HG03520 (cell line): ENCODE data around the gene CPT2.

Experiments used
- ATAC-seq: cut with Tn5 transposase; IDR thresholded peaks from one replicate; pipeline ENCODE4 v1.9.1; 2021; ENCODE audit warnings: mild to moderate bottlenecking, moderate library complexity; ENCODE audit not compliant: unreplicated experiment

The CPT2 gene

DNA sequence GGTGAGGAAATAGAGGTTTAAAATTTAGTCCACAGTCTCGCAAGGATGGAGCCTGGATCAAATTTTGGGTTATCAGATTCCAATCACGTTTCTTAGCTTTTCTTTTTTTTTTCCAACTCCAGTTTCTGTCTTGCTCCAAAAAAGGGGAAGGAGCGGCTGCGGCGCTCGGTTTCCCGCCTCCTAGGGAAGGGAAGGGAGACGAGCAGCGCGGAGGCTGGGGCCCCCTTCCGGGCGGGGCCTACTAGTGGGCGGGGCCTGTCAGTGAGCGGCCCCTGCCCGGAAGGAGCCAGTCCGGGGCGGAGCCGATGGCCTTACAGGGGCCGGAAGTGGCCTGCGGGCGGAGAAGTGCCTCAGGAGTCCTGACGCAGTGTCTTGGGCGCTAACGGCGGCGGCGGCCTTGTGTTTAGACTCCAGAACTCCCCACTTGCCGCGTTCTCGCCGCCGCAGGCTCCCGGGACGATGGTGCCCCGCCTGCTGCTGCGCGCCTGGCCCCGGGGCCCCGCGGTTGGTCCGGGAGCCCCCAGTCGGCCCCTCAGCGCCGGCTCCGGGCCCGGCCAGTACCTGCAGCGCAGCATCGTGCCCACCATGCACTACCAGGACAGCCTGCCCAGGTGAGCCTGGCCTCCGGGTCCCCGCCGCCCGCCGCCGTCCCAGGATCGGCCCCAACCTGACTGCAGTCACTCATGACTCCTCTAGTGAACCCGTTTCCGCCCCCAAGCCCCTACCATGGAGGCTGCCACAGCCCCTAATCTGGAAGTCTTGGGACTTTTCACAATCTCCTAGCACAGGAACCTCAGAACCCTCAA lies at the start of gene CPT2:
TSS of gene CPT2 (plus strand) at position 340 of the 806 bp plus-strand sequence. CDS start at position 460, 120 bp downstream.
- peak; percentile 98 for ATAC-seq

DNA sequence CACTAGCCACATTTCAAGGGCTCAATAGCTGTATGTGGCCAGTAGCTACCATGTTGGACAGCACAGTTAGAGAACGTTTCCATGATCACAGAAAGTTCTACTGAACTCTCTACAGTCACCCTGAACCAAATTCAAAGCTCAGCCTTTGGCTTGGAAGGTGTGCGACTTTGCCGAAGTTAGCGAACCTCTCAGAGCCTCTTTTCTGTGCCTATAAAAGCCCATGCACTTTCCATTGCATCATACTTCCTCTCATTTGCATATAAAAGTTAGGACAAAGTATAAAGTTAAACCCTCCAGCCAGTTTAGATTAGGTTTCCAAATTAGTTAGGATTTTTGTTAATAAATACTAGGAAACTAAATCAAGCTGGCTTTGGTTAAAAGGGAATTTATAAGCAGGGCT lies 49.5 kb upstream of the CPT2 start:
- ATAC-seq = no peak

DNA sequence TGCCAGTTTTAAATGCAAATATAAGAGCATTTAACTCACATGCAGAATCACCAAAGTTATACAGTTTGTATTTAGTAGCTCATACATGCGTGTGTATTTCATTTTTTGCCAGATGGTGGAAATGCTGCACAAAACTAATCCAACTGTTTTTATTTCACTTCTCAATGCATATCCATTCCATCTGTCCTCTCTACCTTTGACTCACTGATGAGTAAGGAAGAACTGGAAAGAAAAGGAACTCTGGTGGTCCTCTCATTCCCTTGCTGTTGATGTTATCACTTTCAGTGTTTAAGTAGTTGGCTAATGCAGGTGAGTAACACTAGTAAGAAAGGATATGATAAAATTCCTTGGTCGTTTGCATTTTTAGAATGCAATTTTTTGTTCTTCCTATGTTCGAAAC lies 48.5 kb upstream of the CPT2 start:
- no peak for ATAC-seq

DNA sequence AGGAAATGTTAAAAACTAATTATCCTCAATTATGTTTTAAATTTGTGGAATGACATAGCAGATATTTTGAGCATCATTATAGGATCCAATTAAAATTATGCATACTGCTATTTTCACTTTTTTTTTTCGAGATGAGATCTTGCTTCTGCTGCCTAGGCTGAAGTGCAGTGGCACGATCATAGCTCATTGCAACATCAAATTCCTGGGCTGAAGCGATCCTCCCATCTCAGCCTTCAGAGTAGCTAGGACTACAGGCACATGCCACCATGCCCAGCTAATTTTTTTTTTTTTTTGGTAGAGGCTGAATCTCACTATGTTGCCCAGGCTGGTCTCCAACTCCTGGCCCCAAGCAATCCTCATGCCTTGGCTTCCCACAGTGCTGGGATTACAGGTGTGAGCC lies 42.9 kb upstream of the CPT2 start:
- ATAC-seq = no peak

DNA sequence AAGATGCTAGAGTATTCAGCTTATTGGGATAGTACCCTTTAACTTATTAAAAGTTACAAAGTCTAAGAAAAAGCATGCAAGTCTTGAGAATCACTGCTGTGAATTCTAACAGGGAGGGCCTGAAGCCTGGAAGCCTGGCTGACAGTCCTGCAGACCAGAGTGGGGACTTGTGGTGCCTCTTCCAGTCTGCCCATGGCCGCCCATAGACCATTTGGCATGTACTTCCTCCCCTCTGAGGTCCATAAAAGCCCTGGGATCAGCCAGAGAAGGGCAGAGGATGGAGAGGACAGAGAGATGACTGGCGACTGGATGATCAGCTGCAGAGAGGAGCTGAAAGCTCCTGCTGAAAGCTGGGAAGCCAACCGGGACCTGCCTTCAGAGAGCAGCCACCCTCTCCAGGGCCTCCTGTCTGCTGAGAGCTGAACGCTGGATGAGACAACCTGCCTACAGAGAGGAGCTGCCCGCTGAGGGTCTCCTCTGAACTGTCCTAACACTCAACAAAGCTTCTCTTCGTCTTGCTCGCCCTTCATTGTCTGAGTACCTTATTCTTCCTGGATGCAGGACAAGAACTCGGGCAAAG lies 41.7 kb upstream of the CPT2 start:
- no peak for ATAC-seq

DNA sequence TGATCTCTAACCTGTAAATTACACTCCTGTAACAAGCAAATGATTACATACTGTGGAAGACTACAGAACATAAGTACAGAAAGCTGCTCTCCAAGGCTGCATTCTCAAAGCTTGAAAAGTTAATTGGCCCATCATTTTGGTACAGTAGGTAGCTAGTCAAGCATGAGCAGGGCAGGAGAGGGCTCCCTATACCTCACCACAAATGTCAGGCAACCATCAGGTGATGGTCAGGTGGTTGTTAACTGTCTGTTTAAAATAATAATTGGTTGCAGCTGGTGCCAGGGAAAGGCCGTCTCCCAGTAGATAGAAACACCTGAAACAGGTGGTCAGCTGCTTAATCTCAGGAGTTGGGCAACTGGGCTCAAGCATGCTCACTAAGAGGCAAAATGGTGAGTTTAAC lies 41.1 kb upstream of the CPT2 start:
- ATAC-seq = no peak

DNA sequence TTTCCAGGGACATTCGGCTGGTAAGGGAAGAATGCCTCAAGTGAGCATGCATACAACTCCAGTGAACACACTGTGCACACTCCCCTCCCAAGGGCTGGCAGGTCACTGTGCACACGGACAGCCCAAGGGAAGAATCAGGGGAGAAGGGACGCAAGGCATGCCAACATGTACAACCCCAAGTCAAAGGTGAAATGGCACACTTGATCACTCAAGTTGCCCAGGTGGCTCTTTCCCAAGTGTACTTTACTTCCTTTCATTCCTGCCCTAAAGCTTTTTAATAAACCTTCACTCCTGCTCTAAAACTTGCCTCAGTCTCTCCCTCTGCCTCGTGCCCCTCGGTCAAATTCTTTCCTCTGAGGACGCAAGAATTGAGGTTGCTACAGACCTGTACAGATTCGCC lies 40.7 kb upstream of the CPT2 start:
- no peak for ATAC-seq

DNA sequence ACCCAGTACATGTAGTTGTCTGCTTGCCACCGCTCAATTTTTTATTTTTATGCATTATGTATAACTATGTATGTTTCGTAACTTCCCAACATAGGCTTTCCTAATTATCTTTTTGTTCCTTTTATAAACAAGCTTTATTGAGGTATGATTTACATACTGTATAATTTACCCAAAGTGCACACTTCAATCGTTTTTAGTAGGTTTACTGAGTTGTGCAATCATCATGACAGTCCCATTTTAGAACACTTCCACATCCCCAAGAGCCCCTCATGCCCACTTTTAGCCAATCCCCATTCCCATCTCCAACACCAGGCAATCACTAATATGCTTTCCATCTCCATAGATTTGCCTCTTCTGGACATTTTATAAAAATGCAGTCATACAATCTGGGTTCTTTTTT lies 39.8 kb upstream of the CPT2 start:
- ATAC-seq = no peak

DNA sequence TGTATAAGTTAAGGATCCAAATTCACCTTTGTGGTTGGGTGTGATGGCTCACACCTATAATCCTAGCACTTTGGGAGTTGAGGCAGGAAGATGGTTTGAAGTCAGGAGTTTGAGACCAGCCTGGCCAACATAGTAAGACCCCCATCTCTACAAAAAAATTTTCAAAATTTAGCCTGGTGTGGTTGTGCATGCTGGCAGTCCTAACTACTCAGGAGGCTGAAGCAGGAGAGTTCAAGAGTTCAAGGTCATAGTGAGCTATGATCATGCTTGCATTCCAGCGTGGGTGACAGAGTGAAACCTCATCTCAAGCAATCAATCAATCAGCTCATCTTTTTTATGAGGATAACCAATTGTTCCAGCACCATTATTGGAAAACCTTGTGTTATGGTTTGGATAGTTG lies 37.7 kb upstream of the CPT2 start:
- ATAC-seq = no peak

DNA sequence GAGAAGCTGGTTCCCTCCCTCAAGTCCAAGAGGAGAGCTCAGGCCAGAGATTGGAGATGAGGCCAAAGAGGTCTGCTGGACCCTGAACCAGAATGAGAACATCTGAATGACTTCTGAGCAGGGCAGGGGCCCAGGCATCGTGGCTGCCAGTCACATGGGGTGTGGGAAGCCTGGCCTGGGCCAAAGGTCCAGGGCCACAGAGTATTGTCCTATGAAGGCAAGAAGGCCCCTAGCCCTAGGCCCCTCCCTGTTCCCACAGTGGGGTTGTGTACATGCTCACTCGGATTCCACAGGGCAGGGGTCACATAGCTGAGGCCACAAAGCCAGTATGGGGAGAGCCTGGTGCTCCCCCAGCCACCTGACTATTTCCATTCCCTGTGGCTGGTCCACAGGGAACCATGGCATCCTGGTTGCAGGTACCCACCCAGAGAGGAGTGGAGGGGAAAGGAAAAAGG lies 35.7 kb upstream of the CPT2 start:
- ATAC-seq = no peak

DNA sequence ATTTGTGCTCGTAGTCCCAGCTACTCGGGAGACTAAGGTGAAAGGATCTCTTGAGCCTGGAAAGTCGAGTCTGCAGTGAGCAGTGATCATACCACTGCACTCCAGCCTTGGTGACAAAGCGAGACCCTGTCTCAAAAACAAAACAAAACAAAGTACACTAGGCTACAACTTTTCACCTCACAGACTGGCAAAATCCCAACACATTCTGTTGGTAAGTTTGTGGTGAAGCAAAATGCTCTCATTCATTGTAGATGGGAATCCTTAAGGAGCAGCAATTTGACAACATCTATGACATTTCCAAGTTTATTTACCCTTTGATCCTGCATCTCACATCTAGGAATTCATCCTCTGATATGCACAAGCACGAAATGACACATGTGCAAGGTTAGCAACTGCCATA lies 34.0 kb upstream of the CPT2 start:
- no peak for ATAC-seq

DNA sequence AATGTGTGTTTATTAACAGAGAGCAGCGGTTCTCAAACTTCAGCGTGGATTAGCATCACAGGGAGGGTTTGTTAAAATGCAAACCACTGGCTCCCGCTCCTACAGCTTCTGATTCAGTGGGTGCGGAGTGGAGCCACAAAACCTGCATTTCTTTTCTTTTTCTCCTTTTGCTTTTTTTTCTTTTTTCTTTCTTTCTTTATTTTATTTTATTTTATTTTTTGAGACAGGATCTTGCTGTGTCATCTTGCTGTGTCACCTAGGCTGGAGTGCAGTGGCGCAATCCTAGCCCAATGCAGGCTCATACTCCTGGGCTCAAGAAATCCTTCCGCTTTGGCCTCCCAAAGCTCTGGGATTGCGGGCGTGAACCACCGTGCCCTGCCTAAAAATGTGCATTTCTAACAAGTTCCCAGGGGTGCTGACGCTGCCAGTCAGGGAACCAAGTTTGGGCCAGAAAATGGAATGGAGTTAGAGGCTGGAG lies 33.3 kb upstream of the CPT2 start:
- ATAC-seq = no peak

DNA sequence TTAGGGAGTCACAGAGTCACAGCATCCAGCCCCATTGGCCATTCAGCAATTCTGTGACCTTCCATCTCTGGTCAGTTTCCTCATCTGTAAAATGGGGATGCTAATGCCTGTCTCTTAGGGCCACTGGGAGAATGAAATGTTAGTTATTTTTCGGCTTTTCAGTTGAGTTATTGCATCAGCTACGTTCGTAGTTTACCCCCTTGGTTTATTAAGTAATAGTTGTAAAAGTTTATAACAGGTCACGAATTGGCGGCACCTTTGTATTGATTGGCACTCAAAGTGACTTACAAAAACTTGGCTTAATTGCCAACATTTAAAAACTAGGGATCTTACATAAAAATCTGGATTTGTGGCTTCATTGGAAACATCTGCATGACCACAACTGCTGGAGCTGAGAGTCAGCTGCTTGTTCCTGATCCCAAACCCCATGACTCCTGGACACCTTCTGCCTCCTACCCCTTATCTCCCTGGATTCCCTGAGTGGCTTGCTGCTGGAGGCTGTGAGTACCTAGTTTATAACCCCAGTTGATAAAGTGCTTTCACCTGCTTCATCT lies 31.1 kb upstream of the CPT2 start:
- no peak for ATAC-seq

DNA sequence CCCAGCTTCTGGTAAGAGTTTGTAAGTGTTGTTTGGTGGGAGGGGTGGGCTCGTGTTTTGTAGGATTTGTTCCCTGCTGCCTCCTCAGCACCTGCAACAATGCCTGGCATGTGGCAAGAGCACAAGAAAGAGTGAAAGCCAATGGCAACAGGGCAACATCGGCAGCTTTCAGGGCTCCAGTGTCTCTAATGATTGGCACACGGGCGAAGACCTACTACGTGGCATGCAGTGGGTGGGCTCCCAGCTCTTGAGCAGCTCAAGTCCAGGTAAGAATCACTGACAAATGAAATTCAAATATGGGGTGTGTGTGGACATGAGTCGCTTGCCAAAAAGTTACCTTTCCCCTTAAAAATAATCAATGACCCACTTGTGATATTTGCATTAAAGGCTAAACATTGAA lies 30.3 kb upstream of the CPT2 start:
- ATAC-seq = no peak

DNA sequence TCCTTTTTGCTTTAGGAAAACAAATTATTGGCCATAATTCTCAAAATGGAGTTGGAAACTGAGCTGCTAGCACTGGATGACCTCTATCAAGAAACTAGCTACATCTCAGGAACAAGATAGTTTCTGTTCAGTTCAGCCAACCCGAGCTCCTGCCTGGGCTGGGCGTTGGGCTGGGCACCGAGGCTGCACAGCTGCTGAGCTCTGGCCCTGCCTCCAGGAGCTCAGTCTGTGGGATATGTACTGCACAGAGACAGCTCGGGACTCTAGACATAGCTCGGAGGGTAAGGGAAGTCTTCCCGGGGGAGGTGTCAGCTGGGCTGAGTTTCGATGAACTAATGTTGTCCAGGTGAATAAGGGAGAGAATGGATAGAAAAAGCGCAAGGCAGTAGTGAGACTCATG lies 29.7 kb upstream of the CPT2 start:
- ATAC-seq = no peak

DNA sequence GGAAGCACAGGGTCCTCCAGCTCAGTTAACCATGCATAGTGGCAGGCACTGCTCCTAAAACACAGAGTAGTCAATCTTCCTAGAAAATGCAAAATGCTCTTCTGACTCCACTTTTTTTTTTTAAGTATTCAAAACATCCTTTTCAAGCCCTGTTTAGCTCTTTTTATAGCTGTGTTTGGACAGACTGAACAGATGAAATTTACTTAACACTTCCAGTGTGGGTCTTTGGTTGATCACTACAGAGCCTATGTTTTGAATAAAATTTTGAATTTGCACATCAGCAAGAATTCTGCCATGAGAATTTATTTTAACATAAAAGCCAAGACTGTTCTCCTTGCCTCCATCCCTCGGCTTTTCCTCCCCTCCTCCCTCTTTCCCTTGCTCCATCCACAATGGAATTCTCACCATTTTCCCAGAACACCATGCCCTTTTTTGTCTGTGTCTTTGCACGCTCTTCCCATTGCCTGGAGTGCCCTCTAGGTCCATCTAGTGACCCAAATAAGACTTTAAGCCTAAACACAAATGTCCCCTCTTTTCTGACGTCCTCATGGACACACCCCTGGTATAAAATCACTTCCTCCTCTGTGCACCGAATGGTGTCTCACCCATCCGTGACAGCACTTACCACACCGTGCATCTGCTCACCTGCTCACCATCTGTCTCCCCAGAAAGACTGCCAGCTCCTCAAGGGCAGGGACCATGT lies 24.0 kb upstream of the CPT2 start:
- no peak for ATAC-seq

DNA sequence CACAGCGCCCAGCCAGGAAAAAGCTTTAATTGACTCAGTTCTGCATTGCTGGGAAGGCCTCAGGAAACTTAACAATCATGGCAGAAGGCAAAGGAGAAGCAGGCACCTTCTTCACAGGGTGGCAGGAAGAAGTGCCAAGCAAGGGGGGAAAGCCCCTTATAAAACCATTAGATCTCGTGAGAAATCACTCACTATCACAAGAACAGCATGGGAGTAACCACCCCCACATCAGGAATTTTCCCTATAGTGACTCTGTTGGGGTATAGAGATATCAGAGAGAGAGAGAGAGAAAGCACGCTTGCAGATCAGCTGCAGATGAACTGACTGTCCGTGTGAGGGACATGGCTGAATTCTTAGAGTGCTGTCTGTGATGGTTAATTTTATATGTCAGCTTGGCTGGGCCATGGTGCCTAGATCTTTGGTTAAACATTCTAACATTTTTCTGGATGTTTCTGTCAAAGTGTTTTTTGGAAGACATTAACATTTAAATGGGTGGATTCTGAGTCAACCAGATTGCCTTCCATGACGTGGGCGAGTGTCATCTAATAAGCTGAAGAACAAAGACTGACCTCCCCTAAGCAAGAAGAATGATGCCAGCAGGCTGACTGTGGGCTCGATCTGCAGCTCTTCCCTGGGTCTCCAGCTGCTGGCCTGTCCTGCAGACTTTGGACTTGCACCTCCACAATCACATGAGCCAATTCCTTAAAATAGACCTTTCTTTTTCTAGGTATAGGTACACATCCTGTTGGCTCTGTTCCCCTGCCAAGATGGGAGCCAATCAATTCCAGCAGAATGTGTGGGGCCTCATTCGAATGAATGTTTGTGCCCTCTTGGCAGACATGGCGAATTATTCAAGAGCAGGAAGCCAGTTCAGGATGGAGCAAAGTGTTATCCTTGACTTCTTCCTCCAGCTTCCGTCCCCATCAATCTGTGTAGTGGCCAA lies 21.4 kb upstream of the CPT2 start:
- no peak for ATAC-seq

DNA sequence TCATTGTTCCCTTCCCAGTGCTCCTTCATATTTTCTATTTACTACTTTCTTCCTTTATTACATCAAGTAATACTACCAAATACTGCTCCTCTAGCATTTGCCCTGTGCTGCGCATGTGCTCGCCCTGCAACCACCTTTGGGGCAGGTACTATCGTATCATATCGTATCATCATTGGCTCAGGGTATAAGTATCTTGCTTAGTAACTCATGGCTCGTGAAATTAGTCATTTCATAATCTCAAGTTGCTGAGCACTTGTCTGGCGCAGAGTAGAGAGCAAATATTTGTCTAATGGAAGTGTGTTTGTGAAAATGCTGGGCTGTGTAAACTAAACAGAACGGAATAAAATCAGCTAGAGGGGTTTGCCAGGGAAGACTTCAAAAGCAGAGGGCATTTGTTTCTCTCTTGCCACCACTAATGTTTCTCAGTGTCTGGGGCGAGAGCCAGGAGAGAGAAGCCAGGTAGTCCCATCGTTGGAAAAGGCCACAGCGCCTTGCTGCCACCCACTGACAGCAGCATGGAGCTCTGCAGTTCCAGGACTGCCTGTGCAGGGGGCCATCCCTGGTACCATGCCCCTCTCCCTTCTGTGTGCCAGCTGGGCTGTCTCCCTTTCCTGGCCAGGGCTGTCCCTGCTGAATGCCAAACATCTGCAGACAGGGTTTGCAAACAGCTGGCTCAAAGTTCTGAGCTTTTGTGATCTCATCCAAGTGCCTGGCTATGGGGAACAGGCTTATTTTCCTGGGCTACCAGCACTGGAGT lies 20.0 kb upstream of the CPT2 start:
- ATAC-seq = no peak

DNA sequence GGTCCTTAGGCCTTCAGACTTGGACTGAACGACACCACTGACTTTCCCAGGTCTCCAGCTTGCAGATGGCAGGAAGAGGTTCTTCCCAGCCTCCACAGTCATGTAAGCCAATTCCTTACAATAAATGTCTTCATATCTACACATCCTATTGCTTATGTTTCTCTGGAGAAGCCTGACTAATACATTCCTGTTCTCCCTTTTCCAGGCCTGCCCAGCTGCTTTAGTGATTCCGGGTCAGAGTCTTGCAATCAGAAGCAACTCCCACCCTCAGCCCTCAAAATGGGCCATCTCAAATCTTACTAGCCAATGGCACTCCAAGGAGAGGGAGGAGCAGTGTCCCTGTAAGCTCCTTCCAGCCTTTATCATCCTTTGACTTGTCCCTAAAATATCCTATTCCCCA lies 16.4 kb upstream of the CPT2 start:
- no peak for ATAC-seq

DNA sequence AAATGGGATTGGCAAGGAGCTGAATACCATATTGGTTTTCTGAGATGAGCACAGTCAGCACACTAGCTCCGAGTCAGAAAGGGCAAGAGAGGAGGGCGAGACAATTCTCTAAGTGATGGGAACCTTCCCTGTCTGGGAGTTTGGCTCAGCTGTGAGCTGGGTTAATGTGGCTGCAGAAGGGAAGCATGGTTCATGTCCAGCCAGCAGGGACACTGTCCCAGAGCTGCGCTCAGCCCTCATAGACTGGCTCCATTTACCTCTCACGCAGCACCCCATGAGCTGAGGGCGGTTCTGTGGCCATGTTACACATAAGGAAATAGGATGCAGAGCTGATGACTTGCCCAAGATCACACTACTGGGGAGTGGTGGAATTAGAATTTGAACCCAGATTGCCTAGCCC lies 15.7 kb upstream of the CPT2 start:
- no peak for ATAC-seq
